HG03108 (cell line): ENCODE results near the gene CDON.

Source experiments
- ATAC-seq: cut with Tn5 transposase; IDR thresholded peaks from one replicate; pipeline ENCODE4 v1.9.1; 2021; ENCODE audit warnings: moderate library complexity; ENCODE audit not compliant: unreplicated experiment

The CDON gene

GRCh38 chr11:125957618-125958332 lies 104.9 kb downstream of the CDON start:
- no peak for ATAC-seq

GRCh38 chr11:125956391-125957134 lies 106.1 kb downstream of the CDON start:
- ATAC-seq: no peak

GRCh38 chr11:125955856-125956255 lies 106.8 kb downstream of the CDON start:
- no peak for ATAC-seq

GRCh38 chr11:125954945-125955640 lies 107.6 kb downstream of the CDON start:
- no peak for ATAC-seq

GRCh38 chr11:125954123-125954944 lies 108.3 kb downstream of the CDON start:
- no peak for ATAC-seq

GRCh38 chr11:125953401-125953935 lies 109.2 kb downstream of the CDON start:
- ATAC-seq: no peak

- no peak for ATAC-seq
Measured at GRCh38 chr11:125952973-125953372, 109.7 kb downstream of the CDON start.

GRCh38 chr11:125952559-125952958 lies 110.1 kb downstream of the CDON start:
- ATAC-seq: no peak

GRCh38 chr11:125951731-125952130 lies 110.9 kb downstream of the CDON start:
- no peak for ATAC-seq

- ATAC-seq: no peak
Measured at GRCh38 chr11:125950696-125951651, 111.7 kb downstream of the CDON start.

GRCh38 chr11:125950178-125950490 lies 112.5 kb downstream of the CDON start:
- no peak for ATAC-seq

GRCh38 chr11:125949271-125950177 lies 113.1 kb downstream of the CDON start:
- no peak for ATAC-seq

GRCh38 chr11:125948278-125949051 lies 114.2 kb downstream of the CDON start:
- no peak for ATAC-seq

- no peak for ATAC-seq
Measured at GRCh38 chr11:125947419-125948277, 115.0 kb downstream of the CDON start.

- no peak for ATAC-seq
Measured at GRCh38 chr11:125946712-125947418, 115.8 kb downstream of the CDON start.

- no peak for ATAC-seq
Measured at GRCh38 chr11:125945797-125946520, 116.7 kb downstream of the CDON start, which contains the start of gene VSIG10L2. Gene VSIG10L2, plus strand, starts transcription at chr11:125946044. Its CDS starts 12 bp downstream, at chr11:125946056.
